Mesangial cell (primary cell): ENCODE measurements around the gene RPS24. TPM values are rescaled to one million over a fixed set of nuclear protein-coding genes. Genes with fewer than 3 reads are reported as not detected.

ENCODE experiments used
- total RNA-seq: library from RNA; depleted of rRNA; stranded (reverse); fragments of >200 nt; gene quantifications from 2 replicates; pipeline ENCODE4 v1.2.3, GENCODE V29; 2015

The RPS24 gene
- total RNA-seq: 1,220 and 1,406 TPM in 2 replicates

DNA sequence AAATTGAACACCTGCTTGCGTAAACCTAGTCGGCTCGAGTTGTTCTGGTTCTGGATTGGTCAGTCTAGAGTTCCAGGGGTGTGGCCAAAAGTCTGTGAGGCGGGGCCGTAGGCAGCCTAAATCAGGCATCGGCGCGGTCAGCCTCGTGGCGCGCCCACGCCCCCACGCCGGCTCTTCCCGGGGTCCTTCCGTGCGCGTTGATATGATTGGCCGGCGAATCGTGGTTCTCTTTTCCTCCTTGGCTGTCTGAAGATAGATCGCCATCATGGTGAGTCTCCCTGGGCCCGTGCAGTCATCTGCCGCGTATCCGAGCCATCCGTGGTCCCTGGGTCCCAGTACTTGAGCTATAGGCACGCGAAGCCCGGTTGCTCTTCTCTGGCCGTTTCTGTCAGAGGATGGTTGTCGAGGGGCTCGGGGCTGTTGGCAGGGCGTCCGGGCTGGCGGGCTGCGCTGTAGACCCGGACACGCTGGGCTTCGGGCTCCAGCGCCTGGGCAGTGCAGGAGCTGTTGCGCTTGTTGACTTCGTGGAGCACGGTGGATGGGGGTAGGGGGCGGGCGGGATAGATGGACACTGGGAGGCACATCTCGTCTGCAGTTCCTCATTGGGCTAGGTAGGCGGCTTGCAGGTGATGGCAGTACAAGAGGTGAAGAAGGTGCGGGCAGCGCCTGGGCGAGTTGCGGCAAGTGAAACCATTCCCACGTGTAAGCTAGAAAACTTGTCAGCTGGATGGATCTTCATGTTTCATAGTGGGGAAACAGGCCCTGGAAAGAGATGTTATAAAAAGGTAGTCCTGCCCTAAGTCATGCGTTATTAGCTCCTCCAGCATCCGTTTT is at the start of gene RPS24:
Gene RPS24 (plus strand): TSS at position 227 of the 834 bp plus-strand sequence. CDS start 39 bp downstream, at position 266.

DNA sequence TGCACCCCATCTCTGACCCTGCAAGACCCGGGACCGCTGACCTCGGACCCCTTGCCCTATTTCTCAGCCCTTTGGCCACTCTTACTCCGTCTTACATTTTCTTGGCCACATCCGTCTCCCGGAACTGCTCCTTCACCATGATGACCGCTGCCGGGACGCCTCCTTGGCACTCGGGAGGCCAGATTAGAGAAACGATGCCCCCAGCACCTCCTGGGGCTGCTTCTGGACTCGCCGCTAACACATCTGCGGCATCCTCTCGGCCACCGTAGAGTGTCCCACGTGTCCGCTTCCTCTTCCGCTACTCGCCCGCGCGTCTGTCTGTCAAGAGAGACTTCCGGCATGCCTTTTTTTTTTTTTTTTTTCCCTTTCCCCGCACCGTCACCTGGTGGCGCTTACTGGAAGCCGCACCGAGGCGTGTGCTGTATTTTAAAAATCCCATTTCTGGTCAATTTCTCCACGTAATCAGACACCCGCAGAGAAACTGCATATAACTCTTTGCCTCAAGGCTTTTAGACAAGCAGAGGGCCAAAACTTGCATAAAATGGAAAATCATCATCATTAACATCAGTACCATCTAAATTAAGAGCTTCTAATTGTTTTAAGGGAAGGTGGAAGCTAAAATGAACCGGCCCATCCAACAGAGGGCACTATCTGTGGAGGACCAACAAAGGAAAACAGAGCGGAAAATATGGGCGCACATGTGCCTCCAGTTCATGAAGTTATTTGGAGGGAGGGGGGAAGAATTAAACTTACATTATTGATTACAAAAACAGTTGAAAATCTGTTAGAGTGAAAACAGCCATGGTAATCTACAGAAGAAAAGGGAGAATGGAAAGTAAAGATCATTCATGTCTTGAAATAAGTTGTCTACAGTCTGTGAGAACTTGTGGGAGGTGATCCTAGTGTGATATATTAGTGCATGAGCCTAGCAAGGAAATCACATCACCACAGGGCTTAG is 4.1 kb upstream of the RPS24 start, which contains the start of gene POLR3A:
Gene POLR3A (minus strand): TSS at position 247 of the 958 bp plus-strand sequence. CDS start 108 bp downstream, at position 139.

Other genes starting within 250 kb of the RPS24 start
- 35.8 and 46.8 TPM in 2 replicates for gene DLG5, start 107.1 kb upstream of the RPS24 start, total RNA-seq
- 13.7 and 17.6 TPM in 2 replicates for gene POLR3A, start 4.3 kb upstream of the RPS24 start, total RNA-seq